ENCODE data around the gene MAP4K3. TPM values are rescaled to one million over a fixed set of nuclear protein-coding genes. Genes with fewer than 3 reads are reported as not detected.

Gene MAP4K3
- total RNA-seq, 1 donor from 2014 or later: 63.6 TPM

DNA sequence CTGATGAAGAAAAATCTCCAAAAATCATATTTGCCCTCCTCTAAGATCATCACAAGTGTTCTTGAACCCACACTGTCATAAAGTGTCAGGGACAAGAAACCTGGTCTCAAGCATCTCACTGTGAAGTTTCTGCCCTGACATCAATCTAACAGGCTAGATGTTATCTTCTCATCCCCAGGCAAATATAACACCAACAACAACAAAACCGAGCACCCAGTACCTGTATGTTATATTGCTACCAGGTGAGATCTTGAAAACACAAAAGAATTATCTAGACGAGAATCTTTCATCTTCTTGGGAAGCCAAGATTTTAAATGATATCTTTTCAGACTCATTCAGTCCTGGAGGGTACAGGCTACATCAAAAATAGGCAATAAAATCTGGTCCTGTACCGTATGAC, 8.8 kb upstream of the MAP4K3 start:
- Mint-ChIP-seq H3K27me3 (no peaks in the 10 kb centered on the region), H3K9me3 (ENCODE audit: low read depth) (peaks cover 4% of the 10 kb centered on the region), H3K36me3 (ENCODE audit: insufficient read depth) (peaks cover 1% of the 10 kb centered on the region), H3K4me1 (ENCODE audit: low read depth) (no peaks in the 10 kb centered on the region), H3K27ac (no peak overlapping the region), H3K4me3 (ENCODE audit: low read depth) (no peak overlapping the region)
- DNase-seq (ENCODE audit: low spot score, unreplicated experiment): no peak
- TF ChIP-seq, protein P1, sequence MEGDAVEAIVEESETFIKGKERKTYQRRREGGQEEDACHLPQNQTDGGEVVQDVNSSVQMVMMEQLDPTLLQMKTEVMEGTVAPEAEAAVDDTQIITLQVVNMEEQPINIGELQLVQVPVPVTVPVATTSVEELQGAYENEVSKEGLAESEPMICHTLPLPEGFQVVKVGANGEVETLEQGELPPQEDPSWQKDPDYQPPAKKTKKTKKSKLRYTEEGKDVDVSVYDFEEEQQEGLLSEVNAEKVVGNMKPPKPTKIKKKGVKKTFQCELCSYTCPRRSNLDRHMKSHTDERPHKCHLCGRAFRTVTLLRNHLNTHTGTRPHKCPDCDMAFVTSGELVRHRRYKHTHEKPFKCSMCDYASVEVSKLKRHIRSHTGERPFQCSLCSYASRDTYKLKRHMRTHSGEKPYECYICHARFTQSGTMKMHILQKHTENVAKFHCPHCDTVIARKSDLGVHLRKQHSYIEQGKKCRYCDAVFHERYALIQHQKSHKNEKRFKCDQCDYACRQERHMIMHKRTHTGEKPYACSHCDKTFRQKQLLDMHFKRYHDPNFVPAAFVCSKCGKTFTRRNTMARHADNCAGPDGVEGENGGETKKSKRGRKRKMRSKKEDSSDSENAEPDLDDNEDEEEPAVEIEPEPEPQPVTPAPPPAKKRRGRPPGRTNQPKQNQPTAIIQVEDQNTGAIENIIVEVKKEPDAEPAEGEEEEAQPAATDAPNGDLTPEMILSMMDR (IDR thresholded peaks at IDR 0.05; ENCODE audit: unreplicated experiment): no peak

DNA sequence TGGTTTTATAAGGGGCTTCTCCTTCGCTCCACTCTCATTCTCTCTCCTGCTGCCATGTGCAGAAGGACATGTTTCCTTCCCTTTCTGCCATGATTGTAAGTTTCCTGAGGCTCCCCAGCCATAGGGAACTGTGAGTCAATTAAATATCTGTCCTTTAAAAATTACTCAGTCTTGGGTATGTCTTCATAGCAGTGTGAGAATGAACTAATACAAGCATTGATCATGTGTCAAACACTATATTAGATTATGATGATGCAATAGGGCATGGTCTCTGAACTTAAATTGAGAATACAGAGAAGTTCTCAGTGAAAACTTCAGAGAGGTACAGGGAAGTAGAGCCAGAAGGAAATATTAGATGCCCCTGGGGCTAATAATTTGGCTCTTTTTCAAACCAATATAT, 5.9 kb upstream of the MAP4K3 start:
- Mint-ChIP-seq H3K4me3 (ENCODE audit: low read depth) (no peak overlapping the region), H3K27ac (no peak overlapping the region), H3K4me1 (ENCODE audit: low read depth) (peaks cover 8% of the 10 kb centered on the region), H3K27me3 (no peaks in the 10 kb centered on the region), H3K36me3 (ENCODE audit: insufficient read depth) (peaks cover 1% of the 10 kb centered on the region), H3K9me3 (ENCODE audit: low read depth) (peaks cover 4% of the 10 kb centered on the region)
- TF ChIP-seq, protein P1 (IDR thresholded peaks at IDR 0.05; ENCODE audit: unreplicated experiment): no peak
- DNase-seq (ENCODE audit: low spot score, unreplicated experiment): no peak

DNA sequence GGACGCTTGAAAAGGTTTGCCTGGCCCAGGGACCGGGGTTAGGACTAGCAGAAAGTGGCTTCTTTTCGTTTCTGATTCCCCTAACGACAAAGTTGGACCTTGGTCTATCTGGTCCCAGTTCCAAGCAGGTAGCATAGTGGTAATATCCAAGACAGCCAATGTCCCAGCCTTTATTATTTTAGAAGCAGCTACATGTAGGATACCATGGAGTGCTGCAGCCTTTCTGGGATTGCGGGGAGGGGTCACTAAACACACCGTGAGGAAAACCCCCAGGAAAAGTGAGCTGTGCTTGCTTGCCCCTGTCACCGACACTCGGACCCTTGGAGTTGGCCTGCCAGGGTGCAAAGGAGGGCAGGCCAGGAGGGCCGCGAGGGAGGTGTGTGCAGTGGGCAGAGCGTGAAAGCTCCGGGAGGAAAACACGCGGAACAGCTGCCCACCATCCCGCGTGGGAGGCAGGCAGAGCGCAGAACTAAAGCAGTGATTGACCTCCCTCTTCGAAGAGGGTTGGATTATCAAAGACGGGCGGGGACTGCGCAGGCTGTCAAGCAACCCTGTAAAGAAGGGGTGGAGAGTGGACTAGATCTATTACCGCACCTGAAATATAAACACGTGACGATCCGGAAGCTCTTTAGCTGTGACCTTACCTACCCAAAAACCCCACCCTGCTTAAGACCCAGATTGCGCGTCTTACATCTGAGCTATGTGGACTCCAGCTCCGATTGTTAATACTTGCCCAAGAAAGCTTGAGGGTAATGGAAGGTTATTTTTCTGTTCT, 624 bp upstream of the MAP4K3 start:
- DNase-seq (ENCODE audit: low spot score, unreplicated experiment): no peak
- Mint-ChIP-seq H3K4me1 (ENCODE audit: low read depth) (peaks cover 38% of the 10 kb centered on the region), H3K27ac (peak overlapping the region; percentile 85), H3K36me3 (ENCODE audit: insufficient read depth) (peaks cover 1% of the 10 kb centered on the region), H3K27me3 (no peaks in the 10 kb centered on the region), H3K9me3 (ENCODE audit: low read depth) (peaks cover 4% of the 10 kb centered on the region), H3K4me3 (ENCODE audit: low read depth) (peak overlapping the region; percentile 94)
- TF ChIP-seq, protein P1 (IDR thresholded peaks at IDR 0.05; ENCODE audit: unreplicated experiment): no peak

DNA sequence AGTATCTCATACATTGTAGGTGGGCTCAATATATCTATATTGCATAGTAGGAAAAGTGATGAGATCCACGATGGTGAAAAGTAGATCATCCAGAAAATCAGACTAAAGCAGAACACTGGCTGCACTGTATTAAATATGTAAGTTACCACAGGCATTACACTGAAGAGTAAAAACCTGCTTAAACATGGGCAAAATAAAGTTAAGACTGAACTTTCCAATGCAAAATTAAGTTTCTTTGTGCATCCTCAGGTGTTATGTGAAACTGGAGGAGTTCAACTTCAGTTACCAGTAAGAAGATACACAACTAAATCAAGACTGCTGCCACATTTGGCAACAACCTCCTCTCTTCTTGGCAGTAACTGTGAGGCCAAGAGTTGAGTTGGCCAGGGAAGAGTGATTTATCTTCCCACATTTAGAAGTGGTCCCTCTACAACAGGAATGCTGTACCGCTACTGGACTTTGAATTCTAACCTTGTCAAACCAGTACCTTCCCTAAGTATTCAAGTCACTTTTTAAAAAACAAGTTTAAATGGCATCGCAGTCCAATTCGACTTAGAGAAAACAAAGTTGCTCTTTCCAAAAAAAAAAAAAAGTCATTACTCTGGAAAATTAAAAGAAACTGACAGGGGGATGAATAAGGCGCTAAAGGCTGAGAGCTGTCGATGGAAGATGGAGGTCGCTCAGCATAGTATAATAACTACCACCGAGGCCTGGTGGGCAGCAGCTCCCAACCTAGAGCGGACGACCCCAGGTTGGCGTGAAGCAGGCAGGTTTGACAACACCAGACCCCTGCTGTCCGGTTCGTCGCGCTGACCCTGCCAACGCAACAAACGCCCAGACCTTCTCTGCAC, 1.1 kb downstream of the MAP4K3 start:
- TF ChIP-seq, protein P1 (IDR thresholded peaks at IDR 0.05; ENCODE audit: unreplicated experiment): no peak
- peak overlapping the region; percentile 99 for H3K27ac Mint-ChIP-seq
- no peak for DNase-seq (ENCODE audit: low spot score, unreplicated experiment)
- H3K4me3 Mint-ChIP-seq (ENCODE audit: low read depth): peak overlapping the region; percentile 94
- no peaks in the 10 kb centered on the region for H3K36me3 Mint-ChIP-seq (ENCODE audit: insufficient read depth)
- H3K9me3 Mint-ChIP-seq (ENCODE audit: low read depth): no peaks in the 10 kb centered on the region
- H3K27me3 Mint-ChIP-seq: no peaks in the 10 kb centered on the region
- H3K4me1 Mint-ChIP-seq (ENCODE audit: low read depth): peaks cover 47% of the 10 kb centered on the region

DNA sequence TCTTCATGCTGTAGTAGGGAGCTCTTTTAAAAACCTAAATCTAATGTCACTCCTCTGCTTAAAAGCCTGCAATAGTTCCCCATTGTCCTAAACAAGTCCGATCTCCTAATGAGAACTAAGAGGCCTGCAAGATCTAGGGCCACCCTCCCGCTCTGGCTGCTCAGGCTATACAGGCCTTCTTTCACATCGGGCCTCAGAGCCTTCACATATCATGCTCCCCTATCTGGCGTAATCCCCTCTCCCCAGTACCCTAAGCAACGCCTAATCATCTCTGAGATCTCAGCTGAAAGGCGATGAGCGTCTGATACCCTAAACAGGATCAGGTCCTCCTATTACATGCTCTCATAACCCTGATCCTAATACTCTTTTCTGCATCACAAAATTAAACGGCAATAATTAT, 1.9 kb downstream of the MAP4K3 start:
- H3K27me3 Mint-ChIP-seq: no peaks in the 10 kb centered on the region
- H3K4me1 Mint-ChIP-seq (ENCODE audit: low read depth): peaks cover 48% of the 10 kb centered on the region
- TF ChIP-seq, protein P1 (IDR thresholded peaks at IDR 0.05; ENCODE audit: unreplicated experiment): no peak
- H3K27ac Mint-ChIP-seq: peak overlapping the region; percentile 99
- peak overlapping the region; percentile 94 for H3K4me3 Mint-ChIP-seq (ENCODE audit: low read depth)
- no peak for DNase-seq (ENCODE audit: low spot score, unreplicated experiment)
- H3K9me3 Mint-ChIP-seq (ENCODE audit: low read depth): no peaks in the 10 kb centered on the region
- no peaks in the 10 kb centered on the region for H3K36me3 Mint-ChIP-seq (ENCODE audit: insufficient read depth)

All from progenitor cell of endocrine pancreas (in vitro differentiated cells).